ENCODE results near the gene RRAGD. TPM values are rescaled to one million over a fixed set of nuclear protein-coding genes. Genes with fewer than 3 reads are reported as not detected.

Gene RRAGD
- total and polyA plus RNA-seq, 2 donors from 2014 or later, result 31.5 to 51.6 TPM

GRCh38 chr6:89458704-89459103 lies 46.6 kb upstream of the RRAGD start:
- Histone ChIP-seq H3K9ac (ENCODE audit: low read length in 3 of 3) (no peak overlapping the region), H3K27ac (ENCODE audit: low read depth in 2 of 2, low read length in 2 of 2) (no peak overlapping the region), H3K4me1 (ENCODE audit: control insufficient read depth in 2 of 3, insufficient read depth in 2 of 3, low read depth in 1 of 3, low read length in 3 of 3) (no peaks in the 10 kb centered on the region), H3K9me3 (ENCODE audit: control insufficient read depth in 2 of 3, insufficient read depth in 1 of 3, low read length in 3 of 3) (no peaks in the 10 kb centered on the region), H3K36me3 (ENCODE audit: control insufficient read depth in 2 of 3, insufficient read depth in 3 of 3, low read length in 3 of 3) (no peaks in the 10 kb centered on the region), H3K4me3 (ENCODE audit: low read length in 3 of 3) (no peak overlapping the region), H3K27me3 (ENCODE audit: control insufficient read depth, insufficient read depth, low read length) (no peaks in the 10 kb centered on the region)
- DNase-seq, result no peak
- intact Hi-C loops (cut with DNase I), result no loop called here
- FAIRE-seq, result no peak
- TF ChIP-seq CTCF (IDR thresholded peaks at IDR 0.05; ENCODE audit: borderline replicate concordance, extremely low read depth, insufficient read depth), result no peak

- H3K27ac ChIP-seq (ENCODE audit: low read depth in 2 of 2, low read length in 2 of 2), result no peak overlapping the region
- FAIRE-seq, result no peak
- DNase-seq, result no peak
Observed at GRCh38 chr6:89454300-89454699, 42.2 kb upstream of the RRAGD start.

GRCh38 chr6:89452281-89452680 lies 40.2 kb upstream of the RRAGD start:
- Histone ChIP-seq H3K36me3 (ENCODE audit: control insufficient read depth in 2 of 3, insufficient read depth in 3 of 3, low read length in 3 of 3) (no peaks in the 10 kb centered on the region), H3K27me3 (ENCODE audit: control insufficient read depth, insufficient read depth, low read length) (no peaks in the 10 kb centered on the region), H3K4me1 (ENCODE audit: control insufficient read depth in 2 of 3, insufficient read depth in 2 of 3, low read depth in 1 of 3, low read length in 3 of 3) (no peaks in the 10 kb centered on the region), H3K27ac (ENCODE audit: low read depth in 2 of 2, low read length in 2 of 2) (no peak overlapping the region), H3K9me3 (ENCODE audit: control insufficient read depth in 2 of 3, insufficient read depth in 1 of 3, low read length in 3 of 3) (no peaks in the 10 kb centered on the region), H3K4me3 (ENCODE audit: low read length in 3 of 3) (no peak overlapping the region), H3K9ac (ENCODE audit: low read length in 3 of 3) (no peak overlapping the region)
- no peak for DNase-seq
- intact Hi-C loops (cut with DNase I), result no loop called here
- no peak for TF ChIP-seq CTCF (IDR thresholded peaks at IDR 0.05; ENCODE audit: borderline replicate concordance, extremely low read depth, insufficient read depth)
- FAIRE-seq, result no peak

More at GRCh38 chr6:89454300-89454699, 42.2 kb upstream of the RRAGD start:
- Histone ChIP-seq H3K4me1 (ENCODE audit: control insufficient read depth in 2 of 3, insufficient read depth in 2 of 3, low read depth in 1 of 3, low read length in 3 of 3) (no peaks in the 10 kb centered on the region), H3K27me3 (ENCODE audit: control insufficient read depth, insufficient read depth, low read length) (no peaks in the 10 kb centered on the region), H3K9ac (ENCODE audit: low read length in 3 of 3) (no peak overlapping the region), H3K4me3 (ENCODE audit: low read length in 3 of 3) (no peak overlapping the region), H3K36me3 (ENCODE audit: control insufficient read depth in 2 of 3, insufficient read depth in 3 of 3, low read length in 3 of 3) (no peaks in the 10 kb centered on the region), H3K9me3 (ENCODE audit: control insufficient read depth in 2 of 3, insufficient read depth in 1 of 3, low read length in 3 of 3) (no peaks in the 10 kb centered on the region)
- intact Hi-C loops (cut with DNase I), result no loop called here
- no peak for TF ChIP-seq CTCF (IDR thresholded peaks at IDR 0.05; ENCODE audit: borderline replicate concordance, extremely low read depth, insufficient read depth)

GRCh38 chr6:89449193-89449592 lies 37.1 kb upstream of the RRAGD start:
- DNase-seq (no peak), FAIRE-seq (no peak)
- Histone ChIP-seq H3K4me3 (ENCODE audit: low read length in 3 of 3) (no peak overlapping the region), H3K9me3 (ENCODE audit: control insufficient read depth in 2 of 3, insufficient read depth in 1 of 3, low read length in 3 of 3) (no peaks in the 10 kb centered on the region), H3K27ac (ENCODE audit: low read depth in 2 of 2, low read length in 2 of 2) (no peak overlapping the region), H3K9ac (ENCODE audit: low read length in 3 of 3) (no peak overlapping the region), H3K36me3 (ENCODE audit: control insufficient read depth in 2 of 3, insufficient read depth in 3 of 3, low read length in 3 of 3) (no peaks in the 10 kb centered on the region), H3K4me1 (ENCODE audit: control insufficient read depth in 2 of 3, insufficient read depth in 2 of 3, low read depth in 1 of 3, low read length in 3 of 3) (no peaks in the 10 kb centered on the region), H3K27me3 (ENCODE audit: control insufficient read depth, insufficient read depth, low read length) (no peaks in the 10 kb centered on the region)
- no peak for TF ChIP-seq CTCF (IDR thresholded peaks at IDR 0.05; ENCODE audit: borderline replicate concordance, extremely low read depth, insufficient read depth)
- intact Hi-C loops (cut with DNase I), result no loop called here

Measured in kidney (tissue), 14 donors.